ENCODE data around the gene RASGEF1B. TPM values are rescaled to one million over a fixed set of nuclear protein-coding genes. Genes with fewer than 3 reads are reported as not detected.

The RASGEF1B gene
- total and polyA plus RNA-seq, 2 of the 13 experiments (the other 11 are each of a cell fraction or from before 2014, with no cell fraction given): 0.04 TPM

DNA sequence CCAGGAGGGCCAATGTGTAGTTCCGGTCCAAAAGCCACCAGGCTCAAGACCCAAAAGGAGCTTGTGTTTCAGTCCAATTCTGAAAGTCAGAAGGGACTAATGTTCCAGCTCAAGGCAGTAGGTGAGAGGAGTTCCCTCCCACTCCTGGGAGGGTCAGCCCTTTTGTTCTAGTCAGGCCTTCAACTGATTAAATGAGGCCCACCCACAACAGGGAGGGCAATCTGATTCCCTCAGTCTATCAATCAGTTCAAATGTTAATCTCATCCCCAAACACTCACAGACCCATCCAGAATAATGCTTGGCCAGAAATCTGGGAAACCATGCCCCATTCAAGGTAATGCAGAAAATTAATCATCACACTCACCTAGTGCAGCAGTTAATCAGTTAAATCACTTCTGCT lies 35.8 kb upstream of the RASGEF1B start (continued):
- TF ChIP-seq MAFK (conservative IDR thresholded peaks at IDR 0.05 in 1 of 2, IDR thresholded peaks at IDR 0.05 in 1 of 2; ENCODE audit: low read length in 2 of 2): no peak
- no peak for TF ChIP-seq ZNF557 (CRISPR knock-in tag; IDR thresholded peaks at IDR 0.05)
- no peak for TF ChIP-seq ZNF609 (CRISPR knock-in tag; IDR thresholded peaks at IDR 0.05; ENCODE audit: borderline replicate concordance)
- TF ChIP-seq RFX1 (IDR thresholded peaks at IDR 0.05): no peak

DNA sequence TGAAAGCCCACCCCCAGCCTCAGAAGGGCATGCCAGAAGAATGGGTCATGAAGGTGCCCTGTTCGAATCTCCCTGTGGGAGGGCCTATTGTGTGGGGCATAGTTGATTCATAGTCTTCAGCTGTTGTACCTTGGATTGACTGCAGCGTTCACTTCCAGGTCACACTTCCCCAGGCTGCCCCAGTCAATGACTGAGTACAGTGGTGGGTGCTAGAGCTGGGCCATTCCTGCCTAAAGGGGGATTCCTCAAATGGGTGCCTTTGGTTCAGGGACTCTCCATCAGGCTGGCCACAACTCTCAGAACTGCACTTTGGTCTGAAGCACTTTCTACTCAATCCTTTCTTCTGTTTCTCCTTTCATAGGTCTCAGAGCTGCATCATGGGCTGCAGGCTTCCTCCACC lies 35.0 kb upstream of the RASGEF1B start:
- intact Hi-C loops (cut with micrococcal nuclease; ENCODE audit: unreplicated experiment) (no loop called here), in situ Hi-C loops (cut with HindIII; ENCODE audit: extremely low pct_ligation_motif_present, low pct_unique_long_range_greater_than_20kb) (no loop called here)
- Histone ChIP-seq H3K9ac (ENCODE audit: insufficient read depth, low read depth, low read length) (no peak overlapping the region), H2AFZ (ENCODE audit: low read length) (no peak overlapping the region), H3K27me3 (ENCODE audit: control insufficient read depth in 1 of 2, insufficient read depth in 2 of 2, low read length in 2 of 2) (no peaks in the 10 kb centered on the region), H3K4me2 (ENCODE audit: low read depth, low read length) (no peak overlapping the region), H4K20me1 (ENCODE audit: insufficient read depth, low read length) (no peaks in the 10 kb centered on the region), H3K79me2 (ENCODE audit: insufficient read depth, low read length) (no peaks in the 10 kb centered on the region), H3K27ac (ENCODE audit: extremely low read length, insufficient read depth, low read length) (no peak overlapping the region), H3K36me3 (replicated peaks in 1 of 2; ENCODE audit: control insufficient read depth in 1 of 2, insufficient read depth in 2 of 2, low read length in 2 of 2) (no peaks in the 10 kb centered on the region), H3K9me3 (ENCODE audit: low read length) (no peaks in the 10 kb centered on the region), H3K4me3 (replicated peaks in 1 of 3; ENCODE audit: insufficient read depth in 1 of 3, low read depth in 2 of 3, low read length in 3 of 3) (no peak overlapping the region), H3K4me1 (ENCODE audit: insufficient read depth, low read length) (no peaks in the 10 kb centered on the region)
- POLR2A ChIA-PET: no interaction called here
- no TSS peak for BruUV-seq (replicated peaks)
- no peak for DNase-seq (ENCODE audit: low spot score)
- CTCF ChIA-PET (ENCODE audit: low intra/inter-chr PET ratio, low total read pairs): no interaction called here
- WGBS (ENCODE audit: low lambda C conversion rate): 7% methylated on average over 2 of the region's 2 CpGs
- TF ChIP-seq ZNF577 (CRISPR knock-in tag; IDR thresholded peaks at IDR 0.05; ENCODE audit: borderline replicate concordance, low read depth) (no peak), RXRA (CRISPR knock-in tag; IDR thresholded peaks at IDR 0.05) (no peak), CBX5 (CRISPR knock-in tag; IDR thresholded peaks at IDR 0.05; ENCODE audit: borderline replicate concordance) (no peak), ZNF607 (CRISPR knock-in tag; IDR thresholded peaks at IDR 0.05; ENCODE audit: borderline replicate concordance) (no peak), MXI1 (IDR thresholded peaks at IDR 0.05; ENCODE audit: borderline replicate concordance, low read depth, low read length) (no peak)
- no peak for FAIRE-seq
- ATAC-seq: no peak

Measured in HepG2 (cell line).